Keratinocyte (primary cell): ENCODE data around the gene CNOT4. TPM values are rescaled to one million over a fixed set of nuclear protein-coding genes. Genes with fewer than 3 reads are reported as not detected.

Experiments used
- DNase-seq: peaks from one replicate; pipeline ENCODE4 v3.0.0-alpha.2; 2011; ENCODE audit warnings: low read depth, missing footprints, low spot score
- FAIRE-seq: peaks from 2 replicates; lab custom pipeline; 2011; peaks lifted over from hg19 to GRCh38; lab: Jason Lieb, UNC
- H2AFZ ChIP-seq: 2 replicates; pipeline ENCODE4 v1.6.0; 2012; ENCODE audit warnings: low read length, control low read depth, inconsistent platforms; ENCODE audit not compliant: control insufficient read depth
- H3K27ac ChIP-seq: 2 replicates; pipeline ENCODE4 v1.5.1; 2011; ENCODE audit warnings: low read length; ENCODE audit not compliant: control insufficient read depth, insufficient read depth
- H3K27me3 ChIP-seq: 3 replicates; pipeline ENCODE4 v1.6.0; 2011; ENCODE audit warnings: low read length; ENCODE audit not compliant: control insufficient read depth, insufficient read depth; ENCODE audit errors: extremely low read depth
- H3K36me3 ChIP-seq, 2 experiments: 2 replicates in 1 of 2; 3 replicates in 1 of 2; pipeline ENCODE4 v1.5.1; 2011; ENCODE audit warnings: low read length in 2 of 2, mild to moderate bottlenecking in 1 of 2; ENCODE audit not compliant: control insufficient read depth in 2 of 2, insufficient read depth in 2 of 2; ENCODE audit errors: extremely low read depth in 1 of 2
- H3K4me1 ChIP-seq: 3 replicates; pipeline ENCODE4 v1.5.1; 2011; ENCODE audit warnings: low read length; ENCODE audit not compliant: control insufficient read depth, insufficient read depth; ENCODE audit errors: extremely low read depth
- H3K4me2 ChIP-seq: 3 replicates; pipeline ENCODE4 v1.6.0; 2011; ENCODE audit warnings: low read depth, low read length; ENCODE audit not compliant: control insufficient read depth, insufficient read depth; ENCODE audit errors: extremely low read depth
- H3K4me3 ChIP-seq, 3 experiments: fragments of 200-600 bp in 1 of 3; sonication (generic) in 1 of 3; 2 replicates in 2 of 3; 3 replicates in 1 of 3; pipeline ENCODE4 v1.5.1; 2011 to 2016; ENCODE audit warnings: low read length in 3 of 3, mild to moderate bottlenecking in 3 of 3, control low read depth in 2 of 3, inconsistent platforms in 1 of 3, low read depth in 1 of 3, mixed read lengths in 1 of 3, mixed run types in 1 of 3, moderate library complexity in 1 of 3; ENCODE audit not compliant: control insufficient read depth in 2 of 3, insufficient read depth in 2 of 3; ENCODE audit errors: extremely low read depth in 1 of 3
- H3K79me2 ChIP-seq: 2 replicates; pipeline ENCODE4 v1.6.0; 2012; ENCODE audit warnings: low read length; ENCODE audit not compliant: control insufficient read depth, insufficient read depth
- H3K9ac ChIP-seq: 3 replicates; pipeline ENCODE4 v1.6.0; 2011; ENCODE audit warnings: low read length; ENCODE audit not compliant: control insufficient read depth, insufficient read depth; ENCODE audit errors: extremely low read depth
- H3K9me1 ChIP-seq: 3 replicates; pipeline ENCODE4 v1.6.0; 2011; ENCODE audit warnings: low read length; ENCODE audit not compliant: control insufficient read depth, insufficient read depth; ENCODE audit errors: extremely low read depth
- H3K9me3 ChIP-seq: 2 replicates; pipeline ENCODE4 v1.5.1; 2012; ENCODE audit warnings: low read depth, low read length; ENCODE audit not compliant: control insufficient read depth
- H4K20me1 ChIP-seq: 3 replicates; pipeline ENCODE4 v1.6.0; 2011; ENCODE audit warnings: low read length; ENCODE audit not compliant: control insufficient read depth, insufficient read depth; ENCODE audit errors: extremely low read depth
- CTCF ChIP-seq, 3 experiments: IDR thresholded peaks in 1 of 3; conservative IDR thresholded peaks in 1 of 3; optimal IDR thresholded peaks in 1 of 3; 2 replicates in 2 of 3; 3 replicates in 1 of 3; pipeline versions ENCODE3 to v1.5.1; 2011; ENCODE audit warnings: low read length in 3 of 3, mild to moderate bottlenecking in 3 of 3, moderate library complexity in 2 of 3, control low read depth in 1 of 3, inconsistent platforms in 1 of 3; ENCODE audit not compliant: insufficient read depth in 2 of 3; ENCODE audit errors: extremely low read depth in 1 of 3
- EZH2 ChIP-seq: IDR thresholded peaks from one replicate; pipeline ENCODE4 v1.6.1; 2012; ENCODE audit warnings: inconsistent platforms, mild to moderate bottlenecking, low read length, moderate library complexity
- dilution Hi-C: fragments of 300-500 bp; cut with MboI; formaldehyde crosslinking; loops from one replicate; pipeline ENCODE4 v1.7.0; 2020; ENCODE audit warnings: low sequenced_read_pairs; ENCODE audit not compliant: extremely low pct_ligation_motif_present
- polyA plus RNA-seq, 5 experiments: library from polyadenylated mRNA; depleted of rRNA in 3 of 5; stranded (reverse) in 3 of 5; stranded (forward) in 1 of 5; unstranded in 1 of 5; fragments of >200 nt; gene quantifications; 1 replicate in 1 of 5; 2 replicates in 3 of 5; 3 replicates in 1 of 5; pipeline versions ENCODE4 v1.2.1 to v1.2.3, GENCODE V29; 2011 to 2012; ENCODE audit warnings: missing spikeins in 2 of 5, low read depth in 1 of 5, low replicate concordance in 1 of 5

The CNOT4 gene
- polyA plus RNA-seq, 1 donor (not counting 4 experiments of a cell fraction or from before 2014, with no cell fraction given), result 11.4 TPM

- H3K79me2 ChIP-seq, result no peaks in the 10 kb centered on the region
- no peak for DNase-seq
- FAIRE-seq, result no peak
- no peak overlapping the region for H3K27ac ChIP-seq
- no peaks in the 10 kb centered on the region for H3K9me3 ChIP-seq
- H3K9me1 ChIP-seq, result no peaks in the 10 kb centered on the region
- H3K4me2 ChIP-seq, result no peak overlapping the region
- TF ChIP-seq CTCF (optimal IDR thresholded peaks at IDR 0.05 in 1 of 3, IDR thresholded peaks at IDR 0.05 in 1 of 3, conservative IDR thresholded peaks at IDR 0.05 in 1 of 3; ENCODE audit: extremely low read depth in 1 of 3, insufficient read depth in 2 of 3, low read length in 3 of 3) (no peak), EZH2 (no peak)
- H4K20me1 ChIP-seq, result no peaks in the 10 kb centered on the region
- dilution Hi-C loops, result no loop called here
- H3K9ac ChIP-seq, result no peak overlapping the region
- H3K36me3 ChIP-seq, result peaks cover 0 to 3% of the 10 kb centered on the region in 2 experiments
- H3K4me3 ChIP-seq, result no peak overlapping the region
- no peaks in the 10 kb centered on the region for H3K27me3 ChIP-seq
- no peak overlapping the region for H2AFZ ChIP-seq
- no peaks in the 10 kb centered on the region for H3K4me1 ChIP-seq
These were observed 150.3 kb downstream of the CNOT4 start for GRCh38 chr7:135359615-135360014.

GRCh38 chr7:135355377-135356048 lies 154.4 kb downstream of the CNOT4 start:
- Histone ChIP-seq H3K9me1 (no peaks in the 10 kb centered on the region), H3K4me2 (no peak overlapping the region)
- dilution Hi-C loops, result no loop called here

More at GRCh38 chr7:135355377-135356048, 154.4 kb downstream of the CNOT4 start:
- Histone ChIP-seq H3K27ac (no peak overlapping the region), H3K9ac (no peak overlapping the region), H3K36me3 (no peaks in the 10 kb centered on the region), H3K9me3 (no peaks in the 10 kb centered on the region), H2AFZ (no peak overlapping the region), H3K27me3 (no peaks in the 10 kb centered on the region), H3K4me3 (no peak overlapping the region), H4K20me1 (no peaks in the 10 kb centered on the region), H3K79me2 (no peaks in the 10 kb centered on the region), H3K4me1 (no peaks in the 10 kb centered on the region)
- DNase-seq (no peak), FAIRE-seq (no peak)
- no peak for TF ChIP-seq EZH2
- TF ChIP-seq CTCF (optimal IDR thresholded peaks at IDR 0.05 in 1 of 3, IDR thresholded peaks at IDR 0.05 in 1 of 3, conservative IDR thresholded peaks at IDR 0.05 in 1 of 3; ENCODE audit: extremely low read depth in 1 of 3, insufficient read depth in 2 of 3, low read length in 3 of 3), result no peak
